Mammary epithelial cell (primary cell): ENCODE data around the gene FAAP100.

ENCODE experiments used
- CTCF ChIP-seq, 2 donors: IDR thresholded peaks in 1 of 2; conservative IDR thresholded peaks in 1 of 2; 2 replicates each; pipeline ENCODE4 v1.5.1; 2011 to 2012; ENCODE audit warnings: inconsistent platforms in 2 of 2, low read length in 2 of 2, mild to moderate bottlenecking in 2 of 2, control low read depth in 1 of 2, low read depth in 1 of 2; ENCODE audit not compliant: insufficient read depth in 1 of 2; ENCODE audit errors: extremely low read depth in 1 of 2
- EZH2 ChIP-seq: IDR thresholded peaks from 2 replicates; pipeline ENCODE4 v1.6.1; 2012; ENCODE audit warnings: low read length, inconsistent platforms, borderline replicate concordance

DNA sequence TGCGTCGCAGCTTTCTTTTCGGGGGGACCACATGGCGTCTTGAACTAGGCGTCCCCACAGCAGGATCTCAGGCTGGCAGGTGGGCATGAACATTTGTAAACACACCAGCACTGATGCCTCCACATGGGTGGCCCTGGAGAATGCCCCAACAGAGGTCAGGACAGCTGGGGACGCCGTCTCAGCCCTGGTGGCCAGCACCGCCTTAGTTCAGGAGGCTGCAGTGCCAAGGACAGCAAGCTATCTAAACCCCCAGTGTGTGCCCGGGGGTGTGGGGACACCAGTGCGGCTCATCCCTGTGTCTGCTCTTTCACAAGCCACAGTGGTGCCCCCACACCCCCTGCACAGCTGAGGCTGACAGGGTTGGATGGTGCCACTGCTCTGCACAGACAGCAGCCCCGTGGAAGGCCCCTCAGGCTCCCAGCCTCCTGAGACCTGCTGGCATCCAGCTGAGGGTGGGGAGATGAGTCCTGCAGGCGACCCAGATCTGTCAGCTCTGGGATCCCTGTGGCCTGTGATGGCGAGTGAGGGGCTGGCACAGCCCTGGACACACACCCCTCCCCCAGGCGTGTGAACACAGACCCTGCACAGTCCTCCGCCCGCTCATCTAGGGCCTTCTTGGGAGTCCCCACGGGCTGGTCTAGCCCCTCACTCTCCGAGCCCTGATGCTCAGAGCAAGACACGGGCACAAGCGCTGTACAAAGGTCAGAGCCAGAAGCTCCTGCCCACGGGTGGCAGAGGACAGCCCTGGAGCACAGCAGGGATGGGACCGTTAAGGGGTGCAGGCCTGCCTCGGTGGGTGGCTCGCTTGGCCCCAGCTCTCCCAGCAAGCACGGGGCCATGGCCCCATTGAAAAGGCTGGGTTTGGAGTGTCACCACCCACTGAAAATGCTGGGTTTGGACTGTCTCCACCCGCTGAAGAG is 13.2 kb downstream of the FAAP100 start:
- TF ChIP-seq EZH2 (no peak), CTCF (conservative IDR thresholded peaks at IDR 0.05 in 1 of 2, IDR thresholded peaks at IDR 0.05 in 1 of 2; ENCODE audit: extremely low read depth in 1 of 2, insufficient read depth in 1 of 2, low read depth in 1 of 2, low read length in 2 of 2) (no peak)
